Liver (tissue), 9 donors: ENCODE data around the gene VAMP1. TPM values are rescaled to one million over a fixed set of nuclear protein-coding genes. Genes with fewer than 3 reads are reported as not detected.

Experiments used
- DNase-seq: peaks from one replicate; pipeline ENCODE4 v3.0.0-alpha.2; 2017; ENCODE audit warnings: low spot score
- H3K27ac ChIP-seq, 2 donors: one replicate each; pipeline ENCODE4 v1.7.0; 2013; ENCODE audit warnings: inconsistent platforms in 2 of 2, low read length in 2 of 2, control low read depth in 1 of 2, low read depth in 1 of 2, mild to moderate bottlenecking in 1 of 2
- H3K27me3 ChIP-seq, 4 donors: one replicate each; pipeline versions ENCODE4 v1.6.1 to v1.7.0; 2013; ENCODE audit warnings: low read length in 3 of 4, inconsistent platforms in 1 of 4, mild to moderate bottlenecking in 1 of 4, moderate library complexity in 1 of 4; ENCODE audit not compliant: control insufficient read depth in 4 of 4, insufficient read depth in 4 of 4
- H3K36me3 ChIP-seq, 4 donors: one replicate each; pipeline versions ENCODE4 v1.6.1 to v1.7.0; 2013; ENCODE audit warnings: low read length in 3 of 4, mild to moderate bottlenecking in 3 of 4, low read depth in 1 of 4, moderate library complexity in 1 of 4; ENCODE audit not compliant: control insufficient read depth in 4 of 4, insufficient read depth in 3 of 4
- H3K4me1 ChIP-seq, 4 donors: one replicate each; pipeline versions ENCODE4 v1.6.1 to v1.7.0; 2013; ENCODE audit warnings: low read length in 3 of 4, mild to moderate bottlenecking in 3 of 4, moderate library complexity in 1 of 4; ENCODE audit not compliant: control insufficient read depth in 4 of 4, insufficient read depth in 4 of 4
- H3K4me3 ChIP-seq, 3 donors: one replicate each; pipeline versions ENCODE4 v1.6.1 to v1.7.0; 2013; ENCODE audit warnings: low read length in 3 of 3, control low read depth in 1 of 3, low read depth in 1 of 3, mild to moderate bottlenecking in 1 of 3
- H3K9ac ChIP-seq, 2 donors: one replicate each; pipeline ENCODE4 v1.7.0; 2013; ENCODE audit warnings: low read length in 2 of 2, mild to moderate bottlenecking in 2 of 2, moderate library complexity in 2 of 2, control low read depth in 1 of 2, low read depth in 1 of 2
- H3K9me3 ChIP-seq, 4 donors: one replicate each; pipeline versions ENCODE4 v1.6.1 to v1.7.0; 2013; ENCODE audit warnings: low read length in 3 of 4; ENCODE audit not compliant: control insufficient read depth in 4 of 4
- ATF3 ChIP-seq: IDR thresholded peaks from 2 replicates; pipeline ENCODE4 v1.6.1; 2016; ENCODE audit warnings: antibody characterized with exemption
- FOXA1 ChIP-seq: IDR thresholded peaks from 2 replicates; pipeline ENCODE4 v1.6.1; 2016; ENCODE audit warnings: antibody characterized with exemption
- GABPA ChIP-seq, 2 donors: IDR thresholded peaks in 1 of 2; conservative IDR thresholded peaks in 1 of 2; 2 replicates each; pipeline ENCODE4 v1.6.1; 2016; ENCODE audit warnings: antibody characterized with exemption in 2 of 2, mild to moderate bottlenecking in 1 of 2, moderate library complexity in 1 of 2
- HNF4A ChIP-seq, 2 donors: conservative IDR thresholded peaks; 2 replicates each; pipeline ENCODE4 v1.6.1; 2016; ENCODE audit warnings: antibody characterized with exemption in 2 of 2, mild to moderate bottlenecking in 2 of 2
- JUND ChIP-seq, 2 donors: IDR thresholded peaks; 2 replicates each; pipeline ENCODE4 v1.6.1; 2016; ENCODE audit warnings: antibody characterized with exemption in 2 of 2
- RAD21 ChIP-seq, 2 donors: IDR thresholded peaks; 2 replicates each; pipeline ENCODE4 v1.6.1; 2016; ENCODE audit warnings: antibody characterized with exemption in 2 of 2, mild to moderate bottlenecking in 2 of 2
- WGBS: extraction: QIAGEN DNeasy Blood & Tissue Kit; methylation state at CpG from one replicate; pipeline ENCODE4 v1.1.7; 2013; 5-methylcytosine and 5-hydroxymethylcytosine counted together
- polyA plus RNA-seq, 2 donors: library from polyadenylated mRNA; stranded (reverse) in 1 of 2; unstranded in 1 of 2; fragments of 200-250 nt in 1 of 2; fragments of >200 nt in 1 of 2; fragmentation: Nextera tagmentation in 1 of 2; extraction: Ambion mirVana in 1 of 2; gene quantifications; one replicate each; pipeline versions ENCODE4 v1.2.1 to v1.2.3, GENCODE V29; 2013 to 2015
- total RNA-seq, 2 donors: library from RNA; depleted of rRNA; stranded (reverse); fragments of >200 nt; gene quantifications; one replicate each; pipeline ENCODE4 v1.2.3, GENCODE V29; 2014
- donor health status: healthy.
- donor health status: healthy.
- donor health status: healthy.
- donor health status: healthy.
- donor health status: healthy.

The VAMP1 gene
- total and polyA plus RNA-seq, 4 donors, result 2.4 to 6.4 (median 5.0) TPM

GRCh38 chr12:6416596-6416995 is 53.9 kb downstream of the VAMP1 start:
- Histone ChIP-seq H3K27ac (no peak overlapping the region), H3K27me3 (no peaks in the 10 kb centered on the region), H3K4me1 (no peaks in the 10 kb centered on the region), H3K9ac (no peak overlapping the region), H3K4me3 (no peak overlapping the region), H3K36me3 (peaks cover 0 to 7% (median under 1%) of the 10 kb centered on the region in 4 donors), H3K9me3 (no peaks in the 10 kb centered on the region)
- no peak for DNase-seq
- WGBS, result 85% methylated on average over 3 of the region's 3 CpGs
- TF ChIP-seq HNF4A (conservative IDR thresholded peaks at IDR 0.05) (no peak), FOXA1 (no peak), GABPA (IDR thresholded peaks at IDR 0.05 in 1 of 2, conservative IDR thresholded peaks at IDR 0.05 in 1 of 2) (no peak), RAD21 (IDR thresholded peaks at IDR 0.05) (no peak), ATF3 (no peak), JUND (IDR thresholded peaks at IDR 0.05) (no peak)

Other genes with a start within 250 kb of the VAMP1 start
- gene PLEKHG6, start 160.0 kb downstream of the VAMP1 start, total RNA-seq, result 1 to 10 TPM; 2.2 to 6.3 TPM
- gene PLEKHG6, start 160.0 kb downstream of the VAMP1 start, polyA plus RNA-seq, result 1 to 10 TPM; 2.4 to 2.7 TPM
- 100 to 1,000 TPM in 1 of 2 donors, 10 to 100 TPM in 1; 36.9 to 144 TPM for gene TNFRSF1A, start 128.6 kb downstream of the VAMP1 start, total RNA-seq
- 100 to 1,000 TPM in 1 of 2 donors, 10 to 100 TPM in 1; 56.0 to 121 TPM for gene TNFRSF1A, start 128.6 kb downstream of the VAMP1 start, polyA plus RNA-seq
- gene SCNN1A, start 95.1 kb downstream of the VAMP1 start, total RNA-seq, result 1 to 10 TPM in 1 of 2 donors, under 1 TPM in 1; 0.47 to 7.7 TPM
- 1 to 10 TPM; 2.2 to 3.5 TPM for gene SCNN1A, start 95.1 kb downstream of the VAMP1 start, polyA plus RNA-seq
- gene LTBR, start 86.5 kb downstream of the VAMP1 start, total RNA-seq, result 10 to 100 TPM; 15.8 to 93.9 TPM
- gene LTBR, start 86.5 kb downstream of the VAMP1 start, polyA plus RNA-seq, result 100 to 1,000 TPM in 1 of 2 donors, 10 to 100 TPM in 1; 84.1 to 138 TPM
- gene CD27, start 25.7 kb downstream of the VAMP1 start, total RNA-seq, result under 1 TPM; 0.28 to 0.67 TPM
- gene CD27, start 25.7 kb downstream of the VAMP1 start, polyA plus RNA-seq, result 1 to 10 TPM in 1 of 2 donors, under 1 TPM in 1; 0.58 to 2.5 TPM
- 10 to 100 TPM in 1 of 2 donors, 1 to 10 TPM in 1; 9.5 to 32.9 TPM for gene TAPBPL, start 18.6 kb downstream of the VAMP1 start, total RNA-seq
- gene TAPBPL, start 18.6 kb downstream of the VAMP1 start, polyA plus RNA-seq, result 10 to 100 TPM; 16.5 to 21.5 TPM
- 10 to 100 TPM; 37.6 to 38.6 TPM for gene MRPL51, start 22.6 kb upstream of the VAMP1 start, total RNA-seq
- 100 to 1,000 TPM in 1 of 2 donors, 10 to 100 TPM in 1; 57.4 to 163 TPM for gene MRPL51, start 22.6 kb upstream of the VAMP1 start, polyA plus RNA-seq
- gene NCAPD2, start 23.4 kb upstream of the VAMP1 start, total RNA-seq, result 10 to 100 TPM in 1 of 2 donors, 1 to 10 TPM in 1; 10.0 to 55.1 TPM
- 1 to 10 TPM; 2.0 to 4.9 TPM for gene NCAPD2, start 23.4 kb upstream of the VAMP1 start, polyA plus RNA-seq
- 1,000 to 10,000 TPM; 1,234 to 1,389 TPM for gene GAPDH, start 63.8 kb upstream of the VAMP1 start, total RNA-seq
- 1,000 to 10,000 TPM; 1,299 to 2,082 TPM for gene GAPDH, start 63.8 kb upstream of the VAMP1 start, polyA plus RNA-seq
- gene IFFO1, start 85.4 kb upstream of the VAMP1 start, total RNA-seq, result 1 to 10 TPM; 4.8 to 5.9 TPM
- 1 to 10 TPM; 5.9 to 7.6 TPM for gene IFFO1, start 85.4 kb upstream of the VAMP1 start, polyA plus RNA-seq
- gene NOP2, start 97.6 kb upstream of the VAMP1 start, total RNA-seq, result 10 to 100 TPM in 1 of 2 donors, 1 to 10 TPM in 1; 4.8 to 22.3 TPM
- 10 to 100 TPM; 12.5 to 15.6 TPM for gene NOP2, start 97.6 kb upstream of the VAMP1 start, polyA plus RNA-seq
- 100 to 1,000 TPM; 101 TPM for gene CHD4, start 136.7 kb upstream of the VAMP1 start, total RNA-seq
- gene CHD4, start 136.7 kb upstream of the VAMP1 start, polyA plus RNA-seq, result 10 to 100 TPM; 53.6 to 53.8 TPM
- 1 to 10 TPM in 1 of 2 donors, under 1 TPM in 1; 0.84 to 2.0 TPM for gene LPAR5, start 165.3 kb upstream of the VAMP1 start, total RNA-seq
- 1 to 10 TPM in 1 of 2 donors, under 1 TPM in 1; 0.58 to 1.3 TPM for gene LPAR5, start 165.3 kb upstream of the VAMP1 start, polyA plus RNA-seq
- 1 to 10 TPM in 1 of 2 donors, under 1 TPM in 1; 0.50 to 1.5 TPM for gene ACRBP, start 176.8 kb upstream of the VAMP1 start, total RNA-seq
- gene ACRBP, start 176.8 kb upstream of the VAMP1 start, polyA plus RNA-seq, result under 1 TPM; 0.39 to 0.80 TPM
- 10 to 100 TPM; 14.9 to 15.5 TPM for gene ING4, start 192.4 kb upstream of the VAMP1 start, total RNA-seq
- 10 to 100 TPM; 13.9 to 18.1 TPM for gene ING4, start 192.4 kb upstream of the VAMP1 start, polyA plus RNA-seq
- 10 to 100 TPM in 1 of 2 donors, 1 to 10 TPM in 1; 8.5 to 11.5 TPM for gene ZNF384, start 218.7 kb upstream of the VAMP1 start, total RNA-seq
- 10 to 100 TPM in 1 of 2 donors, 1 to 10 TPM in 1; 3.9 to 12.7 TPM for gene ZNF384, start 218.7 kb upstream of the VAMP1 start, polyA plus RNA-seq
- gene PIANP, start 230.1 kb upstream of the VAMP1 start, total RNA-seq, result not detected
- gene PIANP, start 230.1 kb upstream of the VAMP1 start, polyA plus RNA-seq, result under 1 TPM in 1 of 2 donors, not detected in 1; 0.03 TPM